Measurements from ENCODE around the gene TOMM40.
"Not testable (repeated sequence)": the region's sequence is repeated elsewhere in the genome, so short reads cannot be mapped to it uniquely, and the experiment has no call there.

Gene TOMM40

DNA sequence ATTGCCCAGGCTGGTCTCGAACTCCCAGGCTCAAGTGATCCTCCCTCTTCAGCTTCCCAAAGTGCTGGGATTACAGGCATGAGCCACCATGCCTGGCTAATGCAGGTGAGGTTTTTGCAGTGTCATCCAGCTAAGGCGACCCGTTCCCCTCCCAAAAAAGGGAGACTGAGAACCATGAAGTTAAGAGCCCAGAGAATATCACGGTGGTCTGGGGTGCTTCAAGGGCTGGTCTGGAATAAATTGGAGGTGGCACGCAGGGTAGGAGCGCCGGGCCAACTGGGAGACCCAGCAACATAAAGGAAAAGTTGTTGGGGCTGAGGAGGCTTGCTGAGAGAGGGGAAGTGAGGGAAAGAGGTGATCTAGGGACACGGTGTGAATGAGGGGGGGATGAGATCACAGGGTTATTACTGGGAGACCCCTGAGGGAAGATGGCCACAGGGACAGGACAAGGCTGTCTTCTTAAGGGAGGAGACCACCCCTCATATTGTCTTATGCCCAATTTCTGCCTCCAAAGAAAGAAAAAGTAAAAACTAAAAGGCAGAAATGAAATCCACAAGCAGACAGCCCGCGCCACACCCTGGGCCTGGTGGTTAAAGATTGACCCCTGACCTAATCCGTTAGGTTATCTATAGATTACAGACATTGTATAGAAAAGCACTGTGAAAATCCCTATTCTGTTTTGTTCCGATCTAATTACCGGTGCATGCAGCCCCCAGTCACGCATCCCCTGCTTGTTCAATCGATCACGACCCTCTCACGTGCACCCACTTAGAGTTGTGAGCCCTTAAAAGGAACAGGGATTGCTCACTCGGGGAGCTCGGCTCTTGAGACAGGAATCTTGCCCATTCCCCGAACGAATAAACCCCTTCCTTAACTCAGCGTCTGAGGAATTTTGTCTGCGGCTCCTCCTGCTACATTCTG lies 22.7 kb downstream of the TOMM40 start:
- Histone ChIP-seq H3K4me1 (ENCODE audit: insufficient read depth, low read length) (peaks cover 12% of the 10 kb centered on the region; the same call in 1 of the 2 replicates), H3K4me3 (ENCODE audit: low read length) (peak overlapping the region; percentile 60), H3K27ac (ENCODE audit: low read depth, low read length) (peak overlapping the region; percentile 80; the same call in 1 of the 2 replicates), H3K9ac (ENCODE audit: low read depth, low read length) (peak overlapping the region; percentile 72)
- 51% methylated on average over 23 of the region's 23 CpGs for WGBS
- H3K36me3 ChIP-seq (ENCODE audit: insufficient read depth, low read length); H3K27me3 ChIP-seq (ENCODE audit: insufficient read depth, low read length); H3K9me3 ChIP-seq (ENCODE audit: insufficient read depth, low read depth, low read length): not testable (repeated sequence)

DNA sequence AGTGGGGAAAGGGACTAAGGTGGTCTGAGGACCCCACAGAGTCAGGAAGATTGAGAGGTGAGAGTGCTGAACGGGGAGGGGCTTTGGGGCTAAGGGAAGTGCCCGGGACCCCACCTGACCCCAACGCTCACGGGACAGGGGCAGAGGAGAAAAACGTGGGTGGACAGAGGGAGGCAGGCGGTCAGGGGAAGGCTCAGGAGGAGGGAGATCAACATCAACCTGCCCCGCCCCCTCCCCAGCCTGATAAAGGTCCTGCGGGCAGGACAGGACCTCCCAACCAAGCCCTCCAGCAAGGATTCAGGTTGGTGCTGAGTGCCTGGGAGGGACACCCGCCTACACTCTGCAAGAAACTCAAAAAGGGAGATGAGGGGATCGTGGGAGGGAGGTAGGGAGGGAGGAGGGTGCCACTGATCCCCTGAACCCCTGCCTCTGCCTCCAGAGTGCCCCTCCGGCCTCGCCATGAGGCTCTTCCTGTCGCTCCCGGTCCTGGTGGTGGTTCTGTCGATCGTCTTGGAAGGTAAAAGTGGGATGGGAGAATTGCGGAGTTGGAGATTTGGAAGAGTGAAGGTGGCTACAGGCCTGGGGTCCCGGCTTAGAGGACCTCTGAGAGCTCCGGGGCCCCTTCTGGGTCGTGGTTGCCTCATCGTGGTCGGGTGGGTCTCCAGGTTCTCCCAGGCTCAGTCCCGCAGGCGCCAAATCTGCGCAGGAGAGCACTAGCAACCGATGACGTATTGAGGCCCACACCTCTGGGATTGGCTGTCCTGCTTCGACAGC lies 23.6 kb downstream of the TOMM40 start, which contains the start of gene APOC1:
Gene APOC1 (plus strand): TSS at position 176 of the 774 bp plus-strand sequence. CDS start 284 bp downstream, at position 460.
- Histone ChIP-seq H3K9ac (ENCODE audit: low read depth, low read length) (peak within 1 kb of the TSS; percentile 72), H3K27ac (ENCODE audit: low read depth, low read length) (peak within 1 kb of the TSS; percentile 80), H3K4me3 (ENCODE audit: low read length) (peak within 1 kb of the TSS; percentile 60), H3K4me1 (ENCODE audit: insufficient read depth, low read length) (peaks cover 12% of the 10 kb centered on the region; the same call in 1 of the 2 replicates)
- not testable (repeated sequence) for H3K36me3 ChIP-seq (ENCODE audit: insufficient read depth, low read length); H3K9me3 ChIP-seq (ENCODE audit: insufficient read depth, low read depth, low read length); H3K27me3 ChIP-seq (ENCODE audit: insufficient read depth, low read length)
- WGBS, result 2% methylated on average over 23 of the region's 28 CpGs

DNA sequence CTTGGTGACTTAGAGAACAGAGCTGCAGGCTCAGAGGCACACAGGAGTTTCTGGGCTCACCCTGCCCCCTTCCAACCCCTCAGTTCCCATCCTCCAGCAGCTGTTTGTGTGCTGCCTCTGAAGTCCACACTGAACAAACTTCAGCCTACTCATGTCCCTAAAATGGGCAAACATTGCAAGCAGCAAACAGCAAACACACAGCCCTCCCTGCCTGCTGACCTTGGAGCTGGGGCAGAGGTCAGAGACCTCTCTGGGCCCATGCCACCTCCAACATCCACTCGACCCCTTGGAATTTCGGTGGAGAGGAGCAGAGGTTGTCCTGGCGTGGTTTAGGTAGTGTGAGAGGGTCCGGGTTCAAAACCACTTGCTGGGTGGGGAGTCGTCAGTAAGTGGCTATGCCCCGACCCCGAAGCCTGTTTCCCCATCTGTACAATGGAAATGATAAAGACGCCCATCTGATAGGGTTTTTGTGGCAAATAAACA lies 33.2 kb downstream of the TOMM40 start:
- 95% methylated on average over 8 of the region's 8 CpGs for WGBS
- H3K4me3 ChIP-seq (ENCODE audit: low read length), result no peak overlapping the region
- H3K27ac ChIP-seq (ENCODE audit: low read depth, low read length), result no peak overlapping the region
- no peak overlapping the region for H3K9ac ChIP-seq (ENCODE audit: low read depth, low read length)
- H3K27me3 ChIP-seq (ENCODE audit: insufficient read depth, low read length), result no peaks in the 10 kb centered on the region
- no peaks in the 10 kb centered on the region for H3K36me3 ChIP-seq (ENCODE audit: insufficient read depth, low read length)
- no peaks in the 10 kb centered on the region for H3K4me1 ChIP-seq (ENCODE audit: insufficient read depth, low read length)
- no peaks in the 10 kb centered on the region for H3K9me3 ChIP-seq (ENCODE audit: insufficient read depth, low read depth, low read length)

DNA sequence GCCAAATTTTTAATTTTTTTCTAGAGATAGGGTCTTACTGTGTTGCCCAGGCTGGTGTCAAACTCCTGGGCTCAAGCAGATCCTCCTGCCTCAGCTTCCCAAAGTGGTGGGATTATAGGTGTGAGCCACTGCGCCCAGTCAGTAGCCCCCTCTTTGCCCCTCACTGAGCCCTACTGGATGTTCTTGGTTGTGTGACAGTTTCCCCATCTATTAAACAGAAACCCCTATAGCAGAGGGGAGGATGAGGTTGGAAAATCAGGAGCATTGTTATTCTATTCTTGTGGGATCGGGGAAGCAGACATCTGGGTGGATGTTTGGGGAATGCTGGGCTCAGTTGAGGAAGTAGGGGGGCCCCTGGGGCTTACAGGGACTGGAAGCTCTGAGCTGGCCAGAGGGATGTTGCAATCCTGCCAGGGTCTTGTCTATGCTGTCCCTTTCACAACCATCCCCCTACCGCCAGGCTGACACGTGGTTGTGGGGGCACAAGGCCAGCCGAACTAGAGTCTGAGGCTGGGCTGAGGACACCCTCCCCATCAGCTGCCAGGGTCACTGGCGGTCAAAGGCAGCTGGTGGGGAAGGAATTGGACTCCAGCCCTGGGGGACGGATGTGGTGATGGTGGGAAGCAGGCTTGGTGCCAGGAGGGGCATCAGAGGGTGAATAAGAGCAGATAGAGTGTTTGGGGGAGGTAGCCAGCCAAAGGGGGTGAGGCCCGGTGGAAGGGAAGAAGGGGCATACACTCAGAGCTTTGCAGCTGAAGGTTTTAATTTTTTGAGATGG lies 34.2 kb downstream of the TOMM40 start:
- Histone ChIP-seq H3K9me3 (ENCODE audit: insufficient read depth, low read depth, low read length) (no peaks in the 10 kb centered on the region), H3K27me3 (ENCODE audit: insufficient read depth, low read length) (no peaks in the 10 kb centered on the region), H3K9ac (ENCODE audit: low read depth, low read length) (no peak overlapping the region), H3K4me1 (ENCODE audit: insufficient read depth, low read length) (no peaks in the 10 kb centered on the region), H3K4me3 (ENCODE audit: low read length) (no peak overlapping the region), H3K27ac (ENCODE audit: low read depth, low read length) (no peak overlapping the region), H3K36me3 (ENCODE audit: insufficient read depth, low read length) (no peaks in the 10 kb centered on the region)
- WGBS, result 85% methylated on average over 7 of the region's 8 CpGs

DNA sequence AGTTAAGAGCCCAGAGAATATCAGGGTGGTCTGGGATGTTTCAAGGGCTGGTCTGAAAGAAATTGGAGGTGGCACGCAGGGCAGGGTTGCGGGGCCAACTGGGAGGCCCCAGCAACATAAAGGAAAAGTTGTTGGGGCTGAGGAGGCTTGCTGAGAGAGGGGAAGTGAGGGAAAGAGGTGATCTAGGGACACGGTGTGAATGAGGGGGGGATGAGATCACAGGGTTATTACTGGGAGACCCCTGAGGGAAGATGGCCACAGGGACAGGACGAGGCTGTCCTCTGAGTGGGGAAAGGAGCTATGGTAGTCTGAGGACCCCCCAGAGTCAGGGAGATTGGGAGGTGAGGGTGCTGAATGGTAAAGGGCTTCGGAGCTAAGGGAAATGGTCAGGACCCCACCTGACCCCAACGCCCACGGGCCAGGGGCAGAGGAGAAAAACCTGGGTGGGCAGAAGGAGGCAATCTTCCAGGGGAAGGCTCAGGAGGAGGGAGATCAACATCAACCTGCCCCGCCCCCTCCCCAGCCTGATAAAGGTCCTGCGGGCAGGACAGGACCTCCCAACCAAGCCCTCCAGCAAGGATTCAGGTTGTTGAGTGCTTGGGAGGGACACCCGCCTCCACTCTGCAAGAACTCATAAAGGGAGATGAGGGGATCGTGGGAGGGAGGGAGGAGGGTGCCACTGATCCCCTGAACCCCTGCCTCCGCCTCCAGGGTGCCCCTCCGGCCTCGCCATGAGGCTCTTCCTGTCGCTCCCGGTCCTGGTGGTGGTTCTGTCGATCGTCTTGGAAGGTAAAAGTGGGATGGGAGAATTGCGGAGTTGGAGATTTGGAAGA lies 35.4 kb downstream of the TOMM40 start:
- Histone ChIP-seq H3K4me3 (ENCODE audit: low read length) (peak overlapping the region; percentile 46), H3K9ac (ENCODE audit: low read depth, low read length) (peak overlapping the region; percentile 50; the same call in 1 of the 2 replicates)
- 57% methylated on average over 12 of the region's 19 CpGs for WGBS
- H3K36me3 ChIP-seq (ENCODE audit: insufficient read depth, low read length); H3K27ac ChIP-seq (ENCODE audit: low read depth, low read length); H3K9me3 ChIP-seq (ENCODE audit: insufficient read depth, low read depth, low read length); H3K4me1 ChIP-seq (ENCODE audit: insufficient read depth, low read length); H3K27me3 ChIP-seq (ENCODE audit: insufficient read depth, low read length): not testable (repeated sequence)

DNA sequence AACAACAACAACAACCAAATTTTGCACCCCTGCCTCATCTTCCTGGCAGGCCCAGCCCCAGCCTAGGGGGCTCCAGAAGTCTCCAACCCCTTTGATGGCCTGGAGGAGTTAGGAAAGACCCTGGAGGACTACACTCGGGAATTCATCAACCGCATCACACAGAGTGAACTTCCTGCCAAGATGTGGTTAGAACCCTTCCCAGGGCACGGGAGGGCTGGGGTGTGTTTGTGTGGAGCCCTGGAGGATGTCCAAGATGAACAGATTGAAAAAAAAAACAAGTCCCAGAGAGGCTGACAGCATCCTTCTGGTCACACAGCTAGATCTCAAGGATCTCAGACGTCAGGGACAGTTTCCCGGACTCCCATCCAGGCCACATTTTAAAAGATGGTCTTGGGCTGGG lies 36.7 kb downstream of the TOMM40 start:
- WGBS, result 93% methylated on average over 5 of the region's 5 CpGs
- H3K4me3 ChIP-seq (ENCODE audit: low read length), result no peak overlapping the region
- no peaks in the 10 kb centered on the region for H3K4me1 ChIP-seq (ENCODE audit: insufficient read depth, low read length)
- no peaks in the 10 kb centered on the region for H3K9me3 ChIP-seq (ENCODE audit: insufficient read depth, low read depth, low read length)
- no peak overlapping the region for H3K27ac ChIP-seq (ENCODE audit: low read depth, low read length)
- no peaks in the 10 kb centered on the region for H3K27me3 ChIP-seq (ENCODE audit: insufficient read depth, low read length)
- H3K36me3 ChIP-seq (ENCODE audit: insufficient read depth, low read length), result no peaks in the 10 kb centered on the region
- H3K9ac ChIP-seq (ENCODE audit: low read depth, low read length), result no peak overlapping the region

DNA sequence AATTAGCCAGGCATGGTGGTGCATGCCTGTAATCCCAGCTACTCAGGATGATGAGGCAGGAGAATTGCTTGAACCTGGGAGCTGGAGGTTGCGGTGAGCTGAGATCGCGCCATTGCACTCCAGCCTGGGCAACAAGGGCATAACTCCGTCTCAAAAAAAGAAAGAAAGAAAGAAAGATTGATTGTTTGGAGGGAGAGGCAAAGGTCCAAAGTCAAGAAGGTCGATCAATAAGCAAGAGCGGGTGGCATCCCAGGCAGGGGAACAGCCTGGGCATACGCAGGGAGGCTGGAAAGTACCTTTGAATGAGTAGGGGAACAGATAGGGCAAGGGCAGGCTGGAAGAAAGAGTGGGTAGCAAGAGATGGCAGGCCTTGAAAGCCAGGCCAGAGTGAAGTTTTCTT lies 39.0 kb downstream of the TOMM40 start:
- no peaks in the 10 kb centered on the region for H3K4me1 ChIP-seq (ENCODE audit: insufficient read depth, low read length)
- H3K36me3 ChIP-seq (ENCODE audit: insufficient read depth, low read length), result no peaks in the 10 kb centered on the region
- 94% methylated on average over 7 of the region's 7 CpGs for WGBS
- no peak overlapping the region for H3K27ac ChIP-seq (ENCODE audit: low read depth, low read length)
- H3K9ac ChIP-seq (ENCODE audit: low read depth, low read length), result no peak overlapping the region
- no peak overlapping the region for H3K4me3 ChIP-seq (ENCODE audit: low read length)
- no peaks in the 10 kb centered on the region for H3K9me3 ChIP-seq (ENCODE audit: insufficient read depth, low read depth, low read length)
- no peaks in the 10 kb centered on the region for H3K27me3 ChIP-seq (ENCODE audit: insufficient read depth, low read length)

DNA sequence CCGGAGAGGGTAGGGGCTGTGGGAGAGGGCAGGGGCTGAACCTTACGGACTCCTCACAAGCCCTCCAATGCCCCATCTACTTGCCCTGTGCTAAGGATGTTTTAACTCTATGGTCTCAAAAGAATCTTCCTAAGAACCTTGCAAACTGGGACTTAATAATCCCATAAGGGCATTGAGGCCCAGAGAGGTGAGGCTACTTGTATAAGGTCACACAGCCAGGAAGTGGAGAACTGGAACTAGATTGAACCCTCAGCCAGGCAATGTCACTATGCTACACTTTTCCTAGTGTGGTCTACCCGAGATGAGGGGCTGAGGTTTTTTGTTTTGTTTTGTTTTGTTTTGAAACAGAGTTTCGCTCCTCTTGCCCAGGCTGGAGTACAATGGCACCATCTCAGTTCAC lies 40.5 kb downstream of the TOMM40 start:
- no peaks in the 10 kb centered on the region for H3K9me3 ChIP-seq (ENCODE audit: insufficient read depth, low read depth, low read length)
- H3K4me3 ChIP-seq (ENCODE audit: low read length), result no peak overlapping the region
- no peak overlapping the region for H3K27ac ChIP-seq (ENCODE audit: low read depth, low read length)
- H3K27me3 ChIP-seq (ENCODE audit: insufficient read depth, low read length), result no peaks in the 10 kb centered on the region
- no peaks in the 10 kb centered on the region for H3K36me3 ChIP-seq (ENCODE audit: insufficient read depth, low read length)
- no peaks in the 10 kb centered on the region for H3K4me1 ChIP-seq (ENCODE audit: insufficient read depth, low read length)
- no peak overlapping the region for H3K9ac ChIP-seq (ENCODE audit: low read depth, low read length)
- 95% methylated on average over 4 of the region's 4 CpGs for WGBS

DNA sequence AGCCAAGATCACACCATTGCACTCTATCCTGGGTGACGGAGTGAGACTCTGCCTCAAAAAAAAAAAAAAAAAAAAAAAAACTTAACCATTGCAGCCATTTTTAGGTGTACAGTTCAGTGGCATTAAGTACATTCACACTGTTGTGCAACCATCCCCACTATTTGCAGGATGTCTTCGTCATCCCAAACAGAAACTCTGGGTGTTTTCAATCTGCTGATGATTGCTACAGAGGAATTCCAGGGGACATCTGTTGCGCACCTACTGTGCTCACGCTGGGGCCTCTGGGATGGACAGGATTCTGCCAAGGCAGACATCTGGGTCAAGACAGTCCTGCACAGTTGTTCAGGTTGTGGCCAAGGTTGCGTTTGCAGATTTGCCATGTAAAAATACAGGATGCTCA lies 48.6 kb downstream of the TOMM40 start:
- no peaks in the 10 kb centered on the region for H3K36me3 ChIP-seq (ENCODE audit: insufficient read depth, low read length)
- H3K27me3 ChIP-seq (ENCODE audit: insufficient read depth, low read length), result no peaks in the 10 kb centered on the region
- H3K9me3 ChIP-seq (ENCODE audit: insufficient read depth, low read depth, low read length), result no peaks in the 10 kb centered on the region
- no peak overlapping the region for H3K27ac ChIP-seq (ENCODE audit: low read depth, low read length)
- 76% methylated on average over 5 of the region's 5 CpGs for WGBS
- H3K9ac ChIP-seq (ENCODE audit: low read depth, low read length), result no peak overlapping the region
- no peak overlapping the region for H3K4me3 ChIP-seq (ENCODE audit: low read length)
- H3K4me1 ChIP-seq (ENCODE audit: insufficient read depth, low read length), result no peaks in the 10 kb centered on the region

DNA sequence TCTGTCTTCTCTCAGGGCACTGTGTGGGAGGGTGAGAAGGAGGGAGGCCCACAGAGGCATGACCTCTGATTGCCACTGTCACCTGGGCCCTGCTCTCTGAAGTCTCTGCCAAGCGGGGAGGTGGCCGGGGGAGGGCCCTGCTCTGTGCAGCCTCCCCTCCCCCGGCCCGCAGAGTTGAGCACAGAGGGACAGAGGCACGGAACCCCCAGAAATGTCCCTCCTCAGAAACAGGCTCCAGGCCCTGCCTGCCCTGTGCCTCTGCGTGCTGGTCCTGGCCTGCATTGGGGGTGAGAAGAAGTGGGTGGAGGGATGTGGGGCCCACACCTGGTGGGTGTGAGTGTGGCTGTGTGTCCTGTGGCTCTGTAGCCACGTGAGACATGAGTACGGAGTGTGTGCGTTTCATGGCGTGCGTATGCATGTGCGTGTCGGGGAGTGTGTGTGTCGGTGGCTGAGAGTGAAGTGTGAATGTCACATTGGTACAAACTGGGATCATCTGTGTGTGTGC lies 51.1 kb downstream of the TOMM40 start, which contains the start of gene APOC4:
Gene APOC4 (plus strand): TSS at position 171 of the 505 bp plus-strand sequence. CDS start 41 bp downstream, at position 212.
- H3K36me3 ChIP-seq (ENCODE audit: insufficient read depth, low read length), result no peaks in the 10 kb centered on the region
- H3K27me3 ChIP-seq (ENCODE audit: insufficient read depth, low read length), result no peaks in the 10 kb centered on the region
- no peak within 1 kb of the TSS for H3K27ac ChIP-seq (ENCODE audit: low read depth, low read length)
- H3K9me3 ChIP-seq (ENCODE audit: insufficient read depth, low read depth, low read length), result no peaks in the 10 kb centered on the region
- H3K4me1 ChIP-seq (ENCODE audit: insufficient read depth, low read length), result no peaks in the 10 kb centered on the region
- H3K4me3 ChIP-seq (ENCODE audit: low read length), result no peak within 1 kb of the TSS
- no peak within 1 kb of the TSS for H3K9ac ChIP-seq (ENCODE audit: low read depth, low read length)
- WGBS, result 90% methylated on average over 14 of the region's 14 CpGs
